ENCODE data around the gene RASA2.
A peak's percentile ranks its signal among the peaks of the same experiment; 100 is the strongest.
"Not testable (repeated sequence)": the region's sequence is repeated elsewhere in the genome, so short reads cannot be mapped to it uniquely, and the experiment has no call there.

Gene RASA2

DNA sequence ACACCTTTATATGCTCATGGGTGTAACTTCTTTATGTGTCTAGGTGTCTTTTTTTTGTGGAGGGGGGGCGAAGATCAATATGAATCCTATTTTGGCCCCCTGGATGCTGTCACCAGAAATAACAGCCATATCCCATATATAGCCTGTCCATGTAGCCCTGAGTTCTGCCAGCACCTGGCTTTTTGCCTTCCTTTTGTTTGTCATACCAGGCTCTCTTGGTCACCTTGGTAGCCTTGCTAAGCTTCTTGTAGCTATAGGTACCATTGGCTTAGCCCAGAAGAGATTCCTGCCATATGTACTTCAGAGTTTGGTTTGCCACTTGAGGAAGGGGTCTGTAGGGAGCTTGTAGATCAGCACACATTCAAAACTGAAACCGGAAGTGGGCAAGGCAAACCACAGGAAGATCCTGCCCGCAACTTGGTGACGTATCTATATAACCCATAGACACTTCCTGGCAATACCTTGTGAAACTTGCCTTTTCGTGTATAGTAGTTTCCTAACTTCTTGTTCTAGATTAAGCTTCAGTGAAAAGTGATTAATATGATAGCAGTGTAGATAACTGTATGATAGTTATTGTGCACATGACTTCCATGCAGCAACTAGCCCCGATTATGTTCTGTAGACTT, 11.9 kb downstream of the RASA2 start:
- peak; percentile 83 for DNase-seq

DNA sequence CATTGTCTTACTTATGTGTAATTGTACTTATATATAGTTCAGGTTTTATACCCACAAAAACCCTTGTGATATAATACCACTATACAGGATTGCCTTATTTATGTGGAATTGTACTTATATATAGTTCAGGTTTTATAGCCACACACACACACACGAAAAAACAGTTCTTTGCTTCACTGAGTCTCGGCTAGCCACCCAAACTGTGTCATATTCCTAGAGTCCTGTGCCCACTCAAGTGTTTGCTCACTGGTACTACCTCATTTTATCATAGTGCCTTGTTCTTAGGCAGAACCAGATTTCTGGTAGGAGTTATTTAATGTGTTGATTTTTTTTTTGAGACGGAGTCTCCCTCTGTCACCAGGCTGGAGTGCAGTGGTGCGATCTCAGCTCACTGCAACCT, 12.5 kb downstream of the RASA2 start:
- DNase-seq, result no peak

DNA sequence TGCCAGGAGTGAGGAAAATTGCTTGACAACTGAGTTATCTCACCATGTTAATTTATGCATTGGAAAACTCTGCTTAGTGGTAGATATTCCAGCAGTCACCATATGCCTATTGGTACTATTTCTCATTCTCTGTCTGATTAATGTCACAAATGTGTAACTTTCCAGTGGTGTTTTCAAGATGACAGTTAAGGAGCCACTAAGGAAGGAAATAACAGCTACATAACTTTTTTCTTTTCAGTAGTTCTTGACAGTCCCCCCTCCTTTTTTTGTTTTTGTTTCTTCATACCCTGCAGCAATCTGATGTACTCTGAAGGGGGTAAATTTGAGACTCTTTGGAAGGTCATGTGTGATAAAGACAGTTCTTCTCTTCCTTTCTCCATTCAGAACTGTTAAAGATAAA, 13.1 kb downstream of the RASA2 start:
- no peak for DNase-seq

DNA sequence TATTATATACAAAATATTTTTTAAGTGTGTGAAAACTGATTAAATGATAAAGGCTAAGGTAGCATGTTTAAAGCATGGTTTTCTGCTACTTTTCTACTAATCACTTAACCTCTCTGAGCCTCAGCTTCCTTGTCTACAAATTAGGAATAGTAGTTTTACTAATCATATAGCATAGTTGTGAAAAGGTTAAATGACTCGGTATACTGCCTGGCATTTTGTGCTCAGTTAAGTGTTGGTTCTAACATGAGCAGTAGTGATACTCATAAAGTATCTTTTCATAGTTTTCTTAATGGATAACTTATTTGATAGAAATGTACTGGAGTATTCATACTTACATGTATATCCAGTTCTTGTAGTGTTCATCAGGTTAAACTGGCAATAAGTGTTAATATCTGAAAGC, 13.6 kb downstream of the RASA2 start:
- DNase-seq, result no peak

DNA sequence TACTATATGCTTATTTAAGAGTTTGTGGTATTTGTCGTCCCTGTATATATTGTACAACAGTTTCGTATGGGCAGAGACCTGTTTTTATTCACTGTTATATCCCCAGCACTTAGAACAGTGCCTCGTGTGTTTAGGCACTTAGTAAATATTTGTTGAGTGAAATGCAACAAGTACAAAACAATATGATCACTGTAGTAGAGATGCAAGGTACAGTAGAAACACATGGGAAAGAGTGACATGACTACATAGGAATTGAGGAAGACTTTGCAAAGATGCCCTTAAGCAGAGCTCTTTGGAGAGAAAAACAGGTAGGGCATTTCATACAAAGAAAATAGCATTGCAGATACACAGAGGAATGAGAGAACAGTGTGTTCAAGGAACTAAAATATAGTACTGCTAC, 18.3 kb downstream of the RASA2 start:
- DNase-seq, result no peak

DNA sequence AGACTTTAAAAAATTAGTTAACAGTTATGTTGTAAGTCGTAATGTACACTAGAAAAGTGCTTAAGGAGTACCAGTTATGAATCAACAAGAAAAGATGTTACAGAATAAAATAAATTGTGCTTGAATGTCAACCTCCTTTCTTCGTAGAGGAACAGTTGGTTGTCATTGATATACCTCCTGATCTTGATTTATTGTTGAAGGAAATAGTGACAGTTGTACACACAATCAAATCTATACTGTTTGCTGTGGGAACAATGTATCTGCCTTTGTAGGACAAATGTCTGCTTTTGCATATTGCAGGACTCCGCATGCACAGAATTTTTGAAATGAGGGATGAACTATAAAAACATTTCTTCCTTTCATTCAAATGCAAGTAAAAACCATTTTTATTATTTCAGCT, 19.2 kb downstream of the RASA2 start:
- no peak for DNase-seq

DNA sequence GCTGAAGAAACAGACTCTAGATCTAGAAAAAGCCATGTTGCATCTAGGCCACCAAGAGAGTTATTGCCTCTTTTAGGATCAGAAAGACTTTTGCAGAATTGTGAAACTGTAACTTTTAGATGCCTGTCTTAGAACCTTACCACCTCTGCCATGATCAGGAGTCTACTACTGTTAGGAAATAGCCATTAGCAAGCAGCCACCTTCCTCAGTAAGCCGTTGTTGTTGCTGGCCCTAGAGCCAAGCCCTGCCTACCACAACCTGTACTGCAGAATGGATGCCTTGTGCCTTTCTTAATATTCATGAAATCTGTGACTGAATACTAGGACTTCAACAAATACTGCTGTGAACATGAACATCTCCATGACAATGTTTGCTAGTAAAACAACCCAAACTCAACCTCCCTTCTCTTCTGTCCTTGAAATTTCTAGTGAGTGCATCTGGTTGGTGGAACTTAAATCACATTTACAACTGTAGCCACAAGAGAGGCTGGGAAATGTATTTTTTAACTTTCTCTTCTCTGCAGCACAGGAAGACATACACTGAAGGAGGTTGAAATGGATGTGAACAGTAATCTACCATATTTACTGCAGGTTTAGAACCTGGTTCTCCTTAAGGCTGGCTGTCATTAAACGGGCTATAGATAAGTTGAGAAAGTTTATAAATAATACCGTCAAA, 20.7 kb downstream of the RASA2 start:
- no peak for DNase-seq

DNA sequence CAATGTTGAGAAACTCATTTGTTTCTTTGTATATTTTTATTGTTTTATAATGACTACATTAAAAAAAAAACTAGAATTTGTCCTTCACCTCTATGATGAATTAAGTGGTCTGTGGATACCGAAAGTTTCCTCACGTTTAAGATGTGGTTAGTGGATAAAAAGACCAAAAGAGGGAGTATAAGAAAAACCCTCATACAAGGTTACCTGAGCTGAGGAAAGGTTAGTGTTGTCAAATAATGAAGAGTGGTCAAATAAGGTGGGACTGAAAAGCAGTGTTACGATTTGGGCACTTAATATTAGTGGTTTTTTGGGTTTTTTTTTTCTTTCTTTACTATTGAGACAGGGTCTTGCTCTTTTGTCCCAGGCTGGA, 21.2 kb downstream of the RASA2 start:
- DNase-seq, result no peak

DNA sequence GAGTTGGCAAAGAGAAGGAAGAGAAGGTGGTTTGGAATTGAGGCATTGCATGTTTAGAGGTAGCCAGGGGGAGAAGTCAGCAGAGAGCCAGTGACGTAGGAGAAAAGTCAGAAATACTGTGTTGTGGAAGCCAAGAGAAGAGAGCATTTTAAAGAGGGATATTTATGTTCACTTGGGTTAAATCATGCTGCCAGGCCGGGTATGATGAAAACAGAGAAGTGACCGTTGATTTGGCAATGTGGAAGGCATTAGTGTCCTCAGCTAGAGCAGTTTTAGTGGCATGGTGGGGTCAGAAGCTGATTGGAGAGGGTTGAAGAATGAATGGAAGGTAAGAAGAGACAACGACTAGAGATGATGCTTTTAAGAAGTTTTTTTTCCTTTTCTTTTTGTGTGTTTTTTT, 24.5 kb downstream of the RASA2 start:
- DNase-seq, result no peak

DNA sequence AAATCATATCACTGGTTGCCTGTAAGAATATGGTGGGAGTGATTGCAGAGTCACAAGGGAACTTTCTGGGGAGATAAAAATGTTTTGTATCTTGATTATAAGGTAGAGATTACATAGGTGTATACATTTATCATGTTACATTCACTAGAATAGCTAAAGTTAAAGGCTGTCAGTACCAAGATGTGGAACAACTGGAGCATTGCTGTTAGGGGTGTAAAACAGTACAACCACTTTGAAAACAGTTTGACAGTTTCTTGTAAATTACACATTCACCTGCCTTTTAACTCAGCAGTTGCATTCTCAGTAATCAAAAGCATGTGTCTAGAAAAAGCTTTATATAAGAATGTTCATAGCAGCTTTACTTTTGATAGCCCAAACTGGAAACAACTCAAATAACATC, 27.6 kb downstream of the RASA2 start:
- no peak for DNase-seq

DNA sequence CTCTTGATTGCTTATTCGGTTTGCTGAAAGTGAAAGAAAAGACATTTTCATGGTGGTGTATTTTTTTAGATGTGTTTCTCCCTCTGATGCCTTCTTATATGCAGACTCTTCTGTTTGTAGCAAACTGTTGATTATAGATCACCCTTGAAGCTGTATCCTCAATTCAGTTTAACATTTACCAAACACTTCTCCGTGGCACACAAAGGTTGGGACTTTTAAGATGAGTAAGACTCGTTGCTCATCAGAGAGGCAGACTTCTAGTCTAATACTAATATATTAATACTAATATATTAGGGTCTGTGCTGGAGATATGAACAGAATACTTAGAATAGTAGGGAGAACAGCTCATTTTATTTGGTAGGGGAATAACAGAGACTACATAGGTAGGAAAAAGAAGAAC, 32.8 kb downstream of the RASA2 start:
- no peak for DNase-seq

DNA sequence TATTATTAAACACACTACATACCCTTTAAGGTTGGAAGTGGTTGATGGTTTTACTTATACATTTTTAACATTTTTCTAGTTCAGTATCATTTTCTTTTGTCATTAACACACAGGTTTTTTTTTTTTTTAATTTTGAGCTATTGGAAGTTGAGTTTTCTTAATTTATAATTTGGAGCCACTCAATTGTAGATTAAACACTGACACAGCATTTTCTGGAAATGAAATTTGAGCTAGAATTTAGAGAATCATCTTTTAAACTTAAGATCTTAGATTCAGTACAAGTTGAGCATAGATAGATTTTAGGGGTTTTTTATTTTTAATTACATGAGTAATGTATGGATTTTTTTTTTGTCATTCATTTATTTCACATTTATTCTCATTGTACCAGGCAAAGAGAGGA, 35.0 kb downstream of the RASA2 start:
- no peak for DNase-seq

DNA sequence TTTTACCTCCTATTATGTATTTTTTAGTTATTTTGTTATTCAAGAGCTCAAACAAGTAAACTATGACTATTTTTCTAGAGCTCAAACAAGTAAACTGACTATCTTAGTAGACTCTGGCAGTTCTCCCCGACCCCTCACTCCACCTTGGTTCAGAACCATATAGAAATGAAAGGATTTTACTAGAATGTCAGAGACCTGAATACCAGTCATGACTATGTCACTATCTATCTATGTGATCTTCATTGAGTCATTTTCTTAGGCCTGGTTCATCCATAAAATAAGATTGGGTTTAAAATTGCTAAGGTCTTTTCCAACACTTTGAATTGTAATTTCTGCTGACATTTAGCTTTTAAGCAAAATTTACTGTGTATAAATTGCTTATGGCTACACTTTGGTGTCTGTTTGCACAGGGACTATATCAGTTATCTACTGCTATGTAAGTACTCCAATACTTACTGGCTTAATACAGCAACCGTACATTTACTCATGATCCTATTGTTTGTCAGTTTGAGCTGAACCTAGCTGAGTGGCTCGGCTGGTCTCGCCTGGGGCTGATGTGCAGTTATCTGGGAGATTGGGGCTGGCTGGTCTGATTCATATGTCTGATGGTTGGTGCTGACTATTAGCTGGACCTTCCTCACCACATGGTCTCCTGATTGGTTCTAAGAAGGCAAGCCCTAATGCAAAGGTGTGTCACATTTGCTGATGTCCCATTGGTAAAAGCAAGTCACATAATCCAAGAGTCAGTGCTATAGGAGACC, 37.0 kb downstream of the RASA2 start:
- DNase-seq, result no peak

DNA sequence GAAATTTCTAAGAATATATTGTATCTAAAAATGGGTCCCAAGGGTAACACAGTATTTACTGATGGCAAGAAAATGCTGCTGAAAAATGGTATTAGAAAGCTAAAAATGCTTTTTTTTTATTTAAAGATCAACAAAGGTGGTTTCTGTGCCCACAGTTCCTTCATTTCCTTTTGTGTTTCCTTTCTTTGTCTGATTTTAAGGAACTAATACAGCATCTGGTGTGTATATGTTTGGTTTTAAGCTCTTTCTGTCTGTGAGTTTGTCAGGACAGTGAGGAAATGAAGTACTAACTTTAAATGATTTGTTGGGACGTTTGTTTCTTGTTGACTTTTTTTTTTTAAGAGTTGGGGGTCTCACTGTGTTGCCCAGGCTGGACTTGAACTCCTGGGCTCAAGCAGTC, 38.2 kb downstream of the RASA2 start:
- no peak for DNase-seq

DNA sequence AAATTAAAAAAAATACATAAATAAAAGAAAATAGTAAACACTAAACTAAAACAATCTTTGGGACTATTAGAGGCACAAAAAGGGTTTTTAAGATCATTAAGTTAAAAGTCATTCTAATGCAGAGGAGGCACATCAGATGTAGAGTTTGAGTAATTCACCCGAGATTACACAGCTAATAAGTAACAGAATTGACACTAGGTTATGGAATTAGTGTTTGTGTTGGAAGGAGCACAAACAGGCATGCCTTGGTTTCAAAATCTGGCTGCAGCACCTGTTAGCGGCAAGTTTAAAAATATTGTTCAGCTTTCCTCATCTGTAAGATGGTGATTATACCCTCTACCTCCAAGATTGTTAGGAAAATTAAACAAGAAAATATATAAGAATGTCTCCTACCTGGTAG, 39.0 kb downstream of the RASA2 start:
- no peak for DNase-seq

DNA sequence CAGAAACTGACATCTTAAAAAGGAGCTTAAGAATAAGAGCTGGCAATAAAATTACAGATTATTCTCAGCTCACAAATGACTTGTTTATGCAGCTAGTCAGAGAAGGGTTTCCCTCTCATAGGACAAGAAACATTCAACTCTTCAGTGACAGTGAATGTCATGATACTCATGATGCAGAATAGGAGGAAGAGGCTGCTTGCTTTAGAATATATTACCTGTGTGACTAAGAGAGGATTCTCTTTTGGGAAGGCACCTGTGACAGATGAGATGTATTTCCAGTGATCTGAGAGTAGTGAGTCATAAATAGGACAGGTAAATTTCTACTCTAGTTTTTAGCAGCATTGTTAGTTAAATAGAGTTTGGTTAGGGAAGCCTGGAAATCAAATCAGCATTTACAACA, 39.9 kb downstream of the RASA2 start:
- no peak for DNase-seq

DNA sequence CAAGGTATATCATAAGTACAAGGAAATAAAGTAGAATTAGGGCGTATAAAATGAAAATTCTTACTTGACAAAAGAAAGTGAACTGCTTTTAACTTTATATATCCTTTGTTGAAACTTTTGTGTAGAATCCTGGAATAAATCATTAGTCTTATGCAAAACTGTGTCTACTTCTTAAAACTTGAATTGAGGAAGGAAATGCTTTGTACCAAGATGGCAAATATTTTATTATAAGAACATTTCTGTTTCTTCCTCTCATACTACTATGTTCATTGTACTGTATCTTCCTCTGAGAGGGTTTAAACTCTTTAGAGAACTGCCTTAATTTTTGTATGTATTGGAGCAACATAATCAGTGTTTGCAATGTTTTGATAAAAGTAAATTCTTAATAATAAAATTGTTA, 42.0 kb downstream of the RASA2 start:
- no peak for DNase-seq

DNA sequence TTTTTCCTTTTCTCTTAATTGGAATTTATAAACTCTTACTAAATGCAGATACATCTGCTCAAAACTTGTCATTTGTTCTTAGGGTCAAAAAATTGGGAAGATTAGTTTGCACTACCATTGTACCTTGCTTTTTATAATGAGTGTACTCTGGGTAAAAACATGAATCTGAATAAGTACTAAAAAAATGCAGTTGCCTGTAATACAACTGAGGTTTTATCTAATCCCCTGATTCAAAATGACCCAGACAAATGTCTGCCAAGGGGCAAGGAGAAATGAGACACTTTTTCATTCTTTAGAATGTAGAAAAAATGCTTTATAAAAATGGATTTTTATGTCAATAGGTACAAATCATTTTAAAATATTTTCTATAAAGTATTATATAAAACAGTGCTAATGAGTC, 42.4 kb downstream of the RASA2 start:
- no peak for DNase-seq

DNA sequence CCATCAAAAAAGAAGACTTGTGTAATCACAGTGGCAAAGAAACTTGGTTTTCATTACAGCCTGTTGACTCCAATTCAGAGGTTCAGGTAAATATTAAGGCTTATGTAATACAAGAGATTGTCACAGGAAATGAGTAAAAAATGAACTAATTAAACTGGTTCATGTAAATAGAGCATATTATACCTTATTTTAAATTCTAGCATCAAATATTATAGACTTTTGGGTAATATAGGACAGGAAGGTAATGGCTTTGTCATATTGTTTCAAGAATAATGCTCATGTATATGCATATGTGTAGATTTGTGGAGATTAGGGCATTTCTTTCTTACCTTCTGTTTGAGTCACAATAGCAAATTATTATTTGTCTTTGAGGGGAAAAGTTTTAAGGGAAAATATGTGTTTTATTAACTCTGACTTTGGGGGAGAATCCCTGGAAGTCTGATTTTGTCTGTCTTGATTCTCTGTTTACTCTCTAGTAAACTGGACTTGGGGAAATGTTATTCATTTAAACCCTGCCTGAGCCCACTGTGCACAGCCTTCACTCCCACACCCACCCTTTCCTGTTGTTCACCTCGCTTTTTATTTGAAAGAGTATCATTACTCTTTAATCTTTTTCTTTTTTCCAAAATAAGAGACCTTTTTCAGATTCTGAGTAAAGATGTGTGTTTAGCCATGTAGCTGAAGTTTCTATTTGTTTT, 43.0 kb downstream of the RASA2 start:
- peak; percentile 32 for DNase-seq

DNA sequence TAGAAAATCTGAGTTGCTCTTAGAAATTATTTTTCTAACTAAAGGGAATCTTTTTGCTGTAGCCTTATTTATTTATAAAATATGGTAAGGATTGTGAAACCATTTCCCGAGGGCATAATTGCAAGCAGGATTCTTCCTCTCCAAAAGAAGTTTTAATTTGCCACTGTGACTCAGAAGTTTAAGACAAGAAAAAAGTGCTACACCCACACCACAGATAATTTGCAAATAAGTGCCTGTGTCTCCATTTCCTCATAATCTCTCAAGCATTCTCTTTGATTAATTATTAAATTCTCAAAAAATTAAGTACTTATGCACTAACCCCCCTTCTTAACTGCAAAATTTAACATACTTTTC, 43.6 kb downstream of the RASA2 start:
- no peak for DNase-seq

DNA sequence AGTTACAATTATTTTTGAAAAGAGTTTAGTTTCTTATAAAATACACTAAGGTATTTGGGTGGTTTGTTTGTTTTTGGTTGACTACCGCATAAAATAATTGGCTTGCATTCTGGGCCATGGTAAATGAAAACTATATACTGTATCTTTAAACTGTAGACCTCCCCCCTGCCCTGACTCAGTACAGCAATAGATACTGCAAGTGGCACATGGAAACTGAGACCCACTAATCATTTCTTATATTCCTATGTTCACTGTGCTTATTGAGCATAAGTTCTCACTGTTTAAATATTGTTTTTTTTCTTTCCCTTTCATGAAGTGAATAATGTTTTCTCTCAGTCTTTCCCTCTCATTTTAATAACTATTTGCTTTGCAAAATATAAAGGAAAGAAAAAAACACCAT, 45.8 kb downstream of the RASA2 start:
- DNase-seq, result no peak

DNA sequence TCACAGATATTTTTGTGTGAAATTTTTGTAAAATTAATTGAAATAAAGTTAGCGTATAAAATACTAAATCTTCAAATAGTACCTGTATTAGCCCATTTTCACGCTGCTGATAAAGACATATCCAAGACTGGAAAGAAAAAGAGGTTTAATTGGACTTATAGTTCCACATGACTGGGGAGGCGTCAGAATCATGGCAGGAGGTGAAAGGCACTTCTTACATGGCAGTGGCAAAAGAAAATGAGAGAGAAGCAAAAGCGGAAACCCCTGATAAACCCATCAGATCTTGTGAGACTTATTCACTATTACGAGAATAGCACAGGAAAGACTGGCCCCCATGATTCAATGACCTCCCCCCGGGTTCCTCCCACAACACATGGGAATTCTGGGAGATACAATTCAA, 49.2 kb downstream of the RASA2 start:
- not testable (repeated sequence) for DNase-seq

DNA sequence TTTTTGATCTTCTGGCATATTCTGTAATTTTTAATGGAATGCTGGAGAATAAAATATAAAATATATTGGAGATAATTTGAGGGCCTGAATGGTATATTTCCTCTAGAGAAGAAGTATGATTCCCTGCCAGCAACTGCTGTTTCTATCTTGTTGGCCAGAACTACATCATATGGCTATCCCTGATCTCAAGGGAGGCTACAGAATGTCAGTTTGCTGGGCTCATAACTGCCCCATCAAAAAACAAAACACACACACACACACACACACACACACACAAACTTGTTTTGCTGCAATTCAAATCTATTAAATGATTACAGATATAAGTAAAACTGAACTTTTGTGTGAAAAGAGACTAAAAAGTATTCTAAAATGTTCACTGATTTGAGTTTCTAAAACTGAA, 51.0 kb downstream of the RASA2 start:
- DNase-seq, result no peak

Measured in CD4-positive, alpha-beta T cell treated with Interleukin-17A for 4 hours (primary cell).